Activated naive CD4-positive, alpha-beta T cell treated with anti-CD3 and anti-CD28 coated beads, Interleukin-2, amount 10 ng/mL, durations not matched to agents 7 days and 5 days (primary cell): Measurements from ENCODE around the gene CACNA2D3.

Experiments
- CTCF ChIA-PET: fragments of 350-600 bp; sonication (Branson Sonifier 250); formaldehyde crosslinking; loops from one replicate; lab custom pipeline; 2021; ENCODE audit warnings: antibody characterized with exemption; lab: Charles Lee
- DNase-seq: peaks from one replicate; pipeline ENCODE4 v3.0.0-alpha.2; 2020
- H3K27ac Mint-ChIP-seq: one replicate; pipeline ENCODE4 v1.8.0; 2021; ENCODE audit warnings: mild to moderate bottlenecking, moderate library complexity, mixed read lengths
- H3K27me3 Mint-ChIP-seq: one replicate; pipeline ENCODE4 v1.8.0; 2021; ENCODE audit warnings: mild to moderate bottlenecking, mixed read lengths
- H3K36me3 Mint-ChIP-seq: one replicate; pipeline ENCODE4 v1.8.0; 2021; ENCODE audit warnings: mixed read lengths
- H3K4me1 Mint-ChIP-seq: one replicate; pipeline ENCODE4 v1.8.0; 2021; ENCODE audit warnings: mixed read lengths
- H3K4me3 Mint-ChIP-seq: one replicate; pipeline ENCODE4 v1.8.0; 2021; ENCODE audit warnings: mild to moderate bottlenecking, moderate library complexity, mixed read lengths
- H3K9me3 Mint-ChIP-seq: one replicate; pipeline ENCODE4 v1.8.0; 2021; ENCODE audit warnings: mixed read lengths

CACNA2D3 gene

DNA sequence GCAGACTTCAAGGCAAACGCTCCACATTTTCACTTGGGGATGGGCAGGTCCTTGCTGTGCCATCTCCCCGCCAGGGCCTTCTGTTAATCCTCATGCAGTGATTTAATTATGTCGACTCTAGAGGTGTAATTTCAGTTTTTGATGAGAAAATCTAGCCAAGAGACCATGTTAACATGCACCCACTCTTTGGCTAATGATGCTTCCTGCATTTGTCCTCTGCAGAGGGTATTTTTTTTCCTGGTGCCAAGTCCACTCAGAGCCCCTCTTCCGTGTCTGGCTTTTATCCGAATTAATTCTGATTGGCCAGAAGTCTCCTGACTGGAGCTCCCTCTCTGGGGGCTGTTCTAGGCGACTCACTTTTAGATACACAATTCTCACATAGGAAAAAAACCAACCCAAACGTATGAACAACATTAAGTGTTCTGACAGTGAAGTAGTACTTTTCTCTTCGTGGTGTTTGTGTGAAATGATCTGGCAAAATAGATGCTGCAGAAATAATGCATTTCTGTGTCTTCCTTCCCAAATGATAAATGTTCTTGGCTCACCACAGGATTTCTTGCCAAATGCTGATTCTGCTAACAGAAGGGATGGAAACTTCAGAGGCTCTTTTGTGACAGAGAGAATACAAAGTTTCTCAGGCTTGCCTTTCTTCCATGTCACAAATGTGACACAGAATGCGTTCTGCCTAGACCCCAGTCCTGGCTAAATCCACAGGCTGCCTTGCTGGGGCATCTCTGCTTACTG is 190.0 kb downstream of the CACNA2D3 start:
- no peaks in the 10 kb centered on the region for H3K27me3 Mint-ChIP-seq
- no peaks in the 10 kb centered on the region for H3K9me3 Mint-ChIP-seq
- no peaks in the 10 kb centered on the region for H3K36me3 Mint-ChIP-seq
- no peak overlapping the region for H3K4me3 Mint-ChIP-seq
- H3K4me1 Mint-ChIP-seq = no peaks in the 10 kb centered on the region
- CTCF ChIA-PET = no interaction called here
- H3K27ac Mint-ChIP-seq = no peak overlapping the region
- no peak for DNase-seq

GRCh38 chr3:54313418-54313817 is 191.1 kb downstream of the CACNA2D3 start:
- H3K4me1 Mint-ChIP-seq = no peaks in the 10 kb centered on the region
- no peaks in the 10 kb centered on the region for H3K9me3 Mint-ChIP-seq
- CTCF ChIA-PET = no interaction called here
- H3K36me3 Mint-ChIP-seq = no peaks in the 10 kb centered on the region
- no peak overlapping the region for H3K4me3 Mint-ChIP-seq
- no peak overlapping the region for H3K27ac Mint-ChIP-seq
- no peak for DNase-seq
- no peaks in the 10 kb centered on the region for H3K27me3 Mint-ChIP-seq

DNA sequence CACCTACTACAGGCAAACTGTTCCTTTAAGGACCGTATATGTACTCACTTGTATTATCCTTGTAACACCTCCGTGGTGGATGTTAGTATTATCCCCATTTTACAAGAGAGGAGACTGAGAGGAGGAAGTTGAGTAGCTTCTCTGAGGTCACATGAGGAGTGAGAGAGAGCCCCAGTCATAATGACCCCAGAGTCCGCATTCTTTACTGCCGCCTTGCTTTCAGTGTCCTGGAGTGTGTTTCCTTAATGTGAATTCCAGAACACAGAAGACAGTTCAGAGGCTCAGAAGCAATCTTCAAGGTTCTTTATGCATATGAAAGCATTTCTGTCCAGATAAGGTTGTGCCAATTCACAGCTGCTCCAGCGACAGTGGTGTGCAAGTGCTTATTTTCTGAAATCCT is 199.2 kb downstream of the CACNA2D3 start:
- Mint-ChIP-seq H3K4me1 (no peaks in the 10 kb centered on the region), H3K27ac (no peak overlapping the region), H3K36me3 (no peaks in the 10 kb centered on the region), H3K4me3 (no peak overlapping the region), H3K9me3 (no peaks in the 10 kb centered on the region), H3K27me3 (no peaks in the 10 kb centered on the region)
- DNase-seq = no peak
- CTCF ChIA-PET = no interaction called here

- H3K27ac Mint-ChIP-seq = no peak overlapping the region
- H3K9me3 Mint-ChIP-seq = no peaks in the 10 kb centered on the region
- H3K4me1 Mint-ChIP-seq = no peaks in the 10 kb centered on the region
- DNase-seq = no peak
- H3K27me3 Mint-ChIP-seq = no peaks in the 10 kb centered on the region
- no peak overlapping the region for H3K4me3 Mint-ChIP-seq
- H3K36me3 Mint-ChIP-seq = no peaks in the 10 kb centered on the region
- CTCF ChIA-PET = no interaction called here
Observed at GRCh38 chr3:54322354-54322753, 200.0 kb downstream of the CACNA2D3 start.

- Mint-ChIP-seq H3K36me3 (no peaks in the 10 kb centered on the region), H3K27me3 (no peaks in the 10 kb centered on the region), H3K27ac (no peak overlapping the region), H3K9me3 (no peaks in the 10 kb centered on the region), H3K4me1 (no peaks in the 10 kb centered on the region), H3K4me3 (no peak overlapping the region)
- no peak for DNase-seq
- CTCF ChIA-PET = no interaction called here
Observed at GRCh38 chr3:54324103-54324502, 201.8 kb downstream of the CACNA2D3 start.

DNA sequence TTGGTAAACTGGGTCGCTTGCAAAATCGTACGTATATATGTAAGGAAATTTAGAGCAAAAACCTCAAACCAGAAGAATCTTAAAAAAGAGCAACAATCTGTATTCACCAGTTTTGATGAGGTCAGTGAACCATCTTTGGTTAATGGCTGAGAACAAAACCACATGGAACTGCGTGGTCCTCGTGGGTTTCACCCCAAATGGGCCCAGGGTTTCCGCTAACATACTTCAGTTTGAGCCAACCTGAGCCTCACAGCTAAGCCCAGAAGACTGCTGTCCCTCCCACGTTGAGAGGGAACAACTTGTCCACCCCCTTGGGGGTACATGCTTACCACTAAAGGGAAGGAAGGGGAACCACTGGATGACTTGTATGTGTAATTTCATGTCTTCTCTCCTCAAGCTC is 204.6 kb downstream of the CACNA2D3 start:
- Mint-ChIP-seq H3K9me3 (no peaks in the 10 kb centered on the region), H3K4me1 (no peaks in the 10 kb centered on the region), H3K36me3 (no peaks in the 10 kb centered on the region), H3K27me3 (no peaks in the 10 kb centered on the region), H3K4me3 (no peak overlapping the region), H3K27ac (no peak overlapping the region)
- no peak for DNase-seq
- CTCF ChIA-PET = no interaction called here

DNA sequence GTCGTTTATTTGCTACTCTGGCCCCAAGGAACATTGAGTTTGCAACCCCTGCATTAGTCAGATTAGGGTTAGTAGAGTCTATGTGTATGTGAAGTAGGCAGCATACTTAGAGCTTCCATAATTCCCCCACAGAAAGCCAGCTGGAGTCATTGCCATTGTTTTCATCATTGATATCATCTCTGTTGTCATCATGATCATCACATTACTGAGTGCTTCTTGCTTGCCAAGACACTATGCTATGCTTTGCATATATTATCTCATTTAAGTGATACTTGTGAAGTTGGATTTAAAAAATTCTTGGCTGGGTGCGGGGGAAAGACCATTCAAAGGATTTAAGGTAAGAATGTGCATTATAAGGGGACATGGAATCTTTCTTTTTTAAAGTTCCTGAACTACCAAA is 209.0 kb downstream of the CACNA2D3 start:
- H3K27me3 Mint-ChIP-seq = no peaks in the 10 kb centered on the region
- H3K27ac Mint-ChIP-seq = no peak overlapping the region
- H3K36me3 Mint-ChIP-seq = no peaks in the 10 kb centered on the region
- no peaks in the 10 kb centered on the region for H3K4me1 Mint-ChIP-seq
- H3K9me3 Mint-ChIP-seq = peaks cover 2% of the 10 kb centered on the region
- no peak overlapping the region for H3K4me3 Mint-ChIP-seq
- DNase-seq = no peak
- CTCF ChIA-PET = no interaction called here

DNA sequence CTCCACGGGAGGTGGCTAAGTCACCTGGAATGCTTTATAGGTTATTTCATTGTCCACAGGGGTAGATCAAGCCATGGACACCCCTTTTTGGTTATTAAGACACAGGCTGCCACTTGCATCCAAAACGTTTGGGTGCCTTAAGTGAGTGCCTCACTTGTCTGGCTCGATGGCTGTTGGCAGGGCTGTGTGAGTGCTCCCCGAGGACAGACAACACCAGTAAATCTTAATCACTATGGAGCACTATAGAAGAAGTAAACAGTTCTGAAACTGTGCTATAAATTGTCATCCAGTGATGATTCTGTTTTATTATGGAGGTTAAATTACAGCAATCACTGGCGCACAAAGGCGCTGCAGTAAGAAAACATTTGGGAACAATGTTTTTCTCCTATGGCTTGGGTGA is 215.5 kb downstream of the CACNA2D3 start:
- Mint-ChIP-seq H3K27ac (no peak overlapping the region), H3K36me3 (no peaks in the 10 kb centered on the region), H3K9me3 (peaks cover 2% of the 10 kb centered on the region), H3K27me3 (peaks cover 4% of the 10 kb centered on the region), H3K4me1 (no peaks in the 10 kb centered on the region), H3K4me3 (no peak overlapping the region)
- DNase-seq = no peak
- CTCF ChIA-PET = no interaction called here

GRCh38 chr3:54339608-54340007 is 217.3 kb downstream of the CACNA2D3 start:
- CTCF ChIA-PET = no interaction called here
- no peaks in the 10 kb centered on the region for H3K36me3 Mint-ChIP-seq
- no peak overlapping the region for H3K27ac Mint-ChIP-seq
- DNase-seq = no peak
- H3K4me3 Mint-ChIP-seq = no peak overlapping the region
- peaks cover 4% of the 10 kb centered on the region for H3K27me3 Mint-ChIP-seq
- H3K9me3 Mint-ChIP-seq = no peaks in the 10 kb centered on the region
- no peaks in the 10 kb centered on the region for H3K4me1 Mint-ChIP-seq

DNA sequence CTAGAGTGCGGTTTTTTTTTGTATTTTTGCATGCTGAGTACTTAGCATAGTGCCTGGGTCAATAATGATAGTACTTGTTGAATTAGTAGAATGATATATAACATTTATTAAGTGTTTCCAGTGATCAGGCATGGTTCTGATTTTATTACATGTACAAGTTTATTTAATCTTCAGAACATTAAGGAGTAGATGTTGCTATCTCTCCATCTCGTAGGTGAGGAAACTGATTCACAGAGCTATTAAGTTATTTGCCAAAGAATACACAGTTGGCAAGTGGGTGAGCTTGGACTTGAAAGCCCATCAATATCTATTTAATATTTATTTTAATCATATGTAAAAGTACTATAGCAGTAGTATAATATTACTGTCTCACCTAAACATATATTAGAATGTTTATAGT is 219.5 kb downstream of the CACNA2D3 start:
- DNase-seq = no peak
- CTCF ChIA-PET = no interaction called here
- Mint-ChIP-seq H3K4me3 (no peak overlapping the region), H3K27ac (no peak overlapping the region), H3K9me3 (no peaks in the 10 kb centered on the region), H3K4me1 (no peaks in the 10 kb centered on the region), H3K36me3 (no peaks in the 10 kb centered on the region), H3K27me3 (peaks cover 4% of the 10 kb centered on the region)

GRCh38 chr3:54342676-54343075 is 220.3 kb downstream of the CACNA2D3 start:
- Mint-ChIP-seq H3K4me1 (no peaks in the 10 kb centered on the region), H3K36me3 (no peaks in the 10 kb centered on the region), H3K9me3 (no peaks in the 10 kb centered on the region), H3K27me3 (peaks cover 4% of the 10 kb centered on the region), H3K4me3 (no peak overlapping the region), H3K27ac (no peak overlapping the region)
- CTCF ChIA-PET = no interaction called here
- no peak for DNase-seq

- Mint-ChIP-seq H3K4me3 (no peak overlapping the region), H3K27ac (no peak overlapping the region), H3K27me3 (peaks cover 4% of the 10 kb centered on the region), H3K36me3 (no peaks in the 10 kb centered on the region), H3K4me1 (no peaks in the 10 kb centered on the region), H3K9me3 (no peaks in the 10 kb centered on the region)
- CTCF ChIA-PET = no interaction called here
- no peak for DNase-seq
Observed at GRCh38 chr3:54343495-54343894, 221.1 kb downstream of the CACNA2D3 start.

GRCh38 chr3:54344601-54345231 is 222.4 kb downstream of the CACNA2D3 start:
- Mint-ChIP-seq H3K27me3 (peaks cover 4% of the 10 kb centered on the region), H3K36me3 (no peaks in the 10 kb centered on the region), H3K9me3 (no peaks in the 10 kb centered on the region), H3K4me1 (no peaks in the 10 kb centered on the region), H3K27ac (no peak overlapping the region), H3K4me3 (no peak overlapping the region)
- no peak for DNase-seq
- CTCF ChIA-PET = no interaction called here

DNA sequence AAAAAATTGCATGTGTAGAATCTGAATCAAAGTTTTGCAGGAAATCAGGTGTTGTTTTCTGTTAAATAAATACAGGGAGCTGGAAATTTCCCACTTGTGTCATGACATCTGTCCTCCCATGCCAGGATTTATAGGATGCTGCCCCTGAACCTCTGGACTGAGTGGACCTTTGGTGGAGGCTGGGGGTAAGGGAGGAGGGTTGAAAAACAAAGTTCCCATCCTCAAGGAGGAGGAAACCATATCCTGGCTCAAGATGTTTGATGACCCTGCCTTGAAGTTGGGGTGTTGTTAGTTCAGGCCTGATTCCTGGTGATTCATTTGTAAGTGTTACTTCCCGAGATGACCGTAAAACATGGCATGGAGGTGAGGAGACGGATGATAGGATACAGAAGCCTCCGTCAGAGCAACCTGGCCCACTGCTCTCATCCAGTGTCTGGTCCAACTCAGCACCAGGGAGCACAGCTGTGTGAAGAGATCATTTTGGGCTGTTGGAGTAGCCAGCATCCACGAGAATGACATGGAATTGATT is 223.6 kb downstream of the CACNA2D3 start:
- no peak overlapping the region for H3K4me3 Mint-ChIP-seq
- H3K27me3 Mint-ChIP-seq = peaks cover 4% of the 10 kb centered on the region
- no peaks in the 10 kb centered on the region for H3K9me3 Mint-ChIP-seq
- no peak for DNase-seq
- H3K4me1 Mint-ChIP-seq = no peaks in the 10 kb centered on the region
- H3K27ac Mint-ChIP-seq = no peak overlapping the region
- no peaks in the 10 kb centered on the region for H3K36me3 Mint-ChIP-seq
- CTCF ChIA-PET = no interaction called here

DNA sequence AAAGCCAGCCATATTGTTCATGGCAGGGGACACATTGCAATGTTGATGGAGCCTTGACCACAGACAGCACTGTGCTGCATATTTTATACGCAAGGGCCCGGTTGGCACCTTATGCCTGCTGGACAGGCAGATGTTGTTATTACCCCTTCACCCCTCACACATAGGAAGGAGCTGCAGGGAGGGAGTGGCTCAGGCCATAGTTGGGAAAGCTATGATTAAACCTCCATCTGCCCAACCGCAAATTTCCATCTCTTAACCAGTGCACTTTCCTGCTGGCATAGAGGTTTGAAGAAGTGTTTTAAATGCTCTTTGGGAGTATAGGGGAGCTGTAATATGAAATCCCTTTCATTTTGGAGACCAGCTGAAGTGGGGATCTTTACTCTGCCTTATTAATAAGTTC is 224.7 kb downstream of the CACNA2D3 start:
- no peak for DNase-seq
- H3K4me1 Mint-ChIP-seq = no peaks in the 10 kb centered on the region
- H3K4me3 Mint-ChIP-seq = no peak overlapping the region
- no peaks in the 10 kb centered on the region for H3K36me3 Mint-ChIP-seq
- H3K9me3 Mint-ChIP-seq = no peaks in the 10 kb centered on the region
- CTCF ChIA-PET = no interaction called here
- peaks cover 4% of the 10 kb centered on the region for H3K27me3 Mint-ChIP-seq
- H3K27ac Mint-ChIP-seq = no peak overlapping the region
